Stimulated activated CD8-positive, alpha-beta memory T cell treated with anti-CD3 and anti-CD28 coated beads, Interleukin-12 subunit alpha, Interleukin-12 subunit beta, amount 100 ng/mL, for 4 hours (primary cell): ENCODE results near the gene GRWD1.
"Not testable (repeated sequence)": the region's sequence is repeated elsewhere in the genome, so short reads cannot be mapped to it uniquely, and the experiment has no call there.

ENCODE experiments used
- DNase-seq: peaks from one replicate; pipeline ENCODE4 v3.0.0-alpha.2; 2020; ENCODE audit warnings: low read depth

GRWD1 gene

DNA sequence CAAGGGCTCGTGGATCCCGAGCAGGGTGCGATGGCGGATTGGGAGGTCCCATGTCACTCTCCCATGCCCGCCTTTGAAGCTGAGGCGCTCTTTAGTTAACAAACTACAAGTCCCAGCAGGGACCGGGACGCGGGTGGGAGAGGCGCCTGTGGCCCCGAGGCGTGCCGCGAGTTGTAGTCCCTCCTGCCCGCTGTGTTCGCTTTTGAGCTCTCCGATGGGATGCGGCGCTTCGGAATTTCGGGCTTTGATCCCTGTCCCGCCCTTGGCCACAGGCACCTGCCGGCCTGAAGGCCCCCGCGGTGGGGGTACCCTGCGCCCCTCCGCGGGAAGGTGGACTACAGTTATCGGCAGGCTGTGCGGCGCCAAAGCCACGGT is 34.4 kb downstream of the GRWD1 start:
- no peak for DNase-seq

- no peak for DNase-seq
These were observed 35.0 kb downstream of the GRWD1 start for GRCh38 chr19:48480558-48481500.

- DNase-seq: no peak
These were observed 36.3 kb downstream of the GRWD1 start for GRCh38 chr19:48481846-48482639.

DNA sequence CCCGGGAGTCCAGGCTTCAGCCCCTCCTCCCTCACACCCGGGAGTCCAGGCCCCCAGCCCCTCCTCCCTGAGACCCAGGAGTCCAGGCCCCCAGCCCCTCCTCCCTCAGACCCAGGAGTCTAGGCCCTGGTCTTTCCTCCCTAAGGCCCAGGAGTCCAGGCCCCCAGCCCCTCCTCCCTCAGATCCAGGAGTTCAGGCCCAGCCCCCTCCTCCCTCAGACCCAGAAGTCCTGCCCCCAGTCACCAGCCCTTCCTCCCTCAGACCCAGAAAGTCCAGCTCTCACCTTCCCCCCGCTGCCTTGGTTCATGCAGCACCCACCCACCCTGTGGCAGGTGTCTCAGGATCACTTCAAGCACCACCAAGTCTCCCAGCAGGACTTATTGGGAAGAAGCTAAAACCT is 37.5 kb downstream of the GRWD1 start:
- DNase-seq: no peak

GRCh38 chr19:48484247-48484893 is 38.6 kb downstream of the GRWD1 start:
- no peak for DNase-seq

GRCh38 chr19:48484931-48485612 is 39.3 kb downstream of the GRWD1 start:
- no peak for DNase-seq

DNA sequence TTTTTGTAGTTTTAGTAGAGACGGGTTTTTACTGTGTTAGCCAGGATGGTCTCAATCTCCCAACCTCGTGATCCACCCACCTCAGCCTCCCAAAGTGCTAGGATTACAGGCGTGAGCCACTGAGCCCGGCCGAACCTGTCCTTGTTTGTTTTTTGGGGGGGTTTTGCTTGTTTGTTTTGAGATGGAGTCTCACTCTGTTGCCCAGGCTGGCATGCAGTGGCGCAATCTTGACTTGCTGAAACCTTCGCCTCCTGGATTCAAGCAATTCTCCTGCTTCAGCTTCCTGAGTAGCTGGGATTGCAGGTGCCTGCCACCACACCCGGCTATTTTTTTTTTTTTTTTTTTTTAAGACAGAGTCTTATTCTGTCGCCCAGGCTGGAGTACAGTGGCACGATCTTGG is 40.9 kb downstream of the GRWD1 start:
- DNase-seq: not testable (repeated sequence)

DNA sequence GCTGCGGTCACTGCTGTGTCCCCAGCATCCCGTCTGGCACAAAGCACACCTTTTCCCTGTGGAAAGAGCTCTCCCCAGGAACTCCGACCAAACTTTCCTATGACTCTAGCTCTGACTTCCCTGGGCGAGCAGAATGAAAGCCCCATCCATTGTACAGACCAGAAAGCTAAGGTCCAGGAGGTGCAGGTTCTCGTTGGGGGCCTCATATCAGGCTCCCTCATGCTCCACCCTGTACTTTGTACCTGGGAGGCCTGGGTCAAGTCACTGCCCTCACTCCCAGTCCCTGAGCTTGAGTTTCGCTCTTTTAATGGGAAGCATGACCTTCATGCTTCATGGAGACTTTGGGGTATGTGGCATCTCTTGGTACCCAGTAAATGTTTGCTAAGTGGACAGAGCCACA is 41.8 kb downstream of the GRWD1 start:
- DNase-seq: no peak

- DNase-seq: no peak
These were observed 42.2 kb downstream of the GRWD1 start for GRCh38 chr19:48487948-48488347.

DNA sequence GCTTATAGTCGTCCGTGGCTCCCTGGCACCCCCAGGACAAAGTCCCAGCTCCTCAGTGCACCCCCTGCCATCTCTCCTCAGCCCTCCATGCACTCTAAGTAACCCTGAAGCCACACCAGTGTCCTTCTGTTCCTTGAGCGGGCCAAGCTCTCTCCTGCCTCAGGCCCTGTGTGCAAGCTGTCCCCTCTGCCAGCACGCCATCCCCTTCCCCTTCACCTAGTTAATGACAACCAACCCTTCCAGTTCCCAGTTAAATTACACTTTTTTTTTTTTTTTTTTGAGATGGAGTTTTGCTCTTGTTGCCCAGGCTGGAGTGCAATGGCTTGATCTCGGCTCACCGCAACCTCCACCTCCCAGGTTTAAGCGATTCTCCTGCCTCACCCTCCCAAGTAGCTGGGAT is 42.7 kb downstream of the GRWD1 start:
- not testable (repeated sequence) for DNase-seq

DNA sequence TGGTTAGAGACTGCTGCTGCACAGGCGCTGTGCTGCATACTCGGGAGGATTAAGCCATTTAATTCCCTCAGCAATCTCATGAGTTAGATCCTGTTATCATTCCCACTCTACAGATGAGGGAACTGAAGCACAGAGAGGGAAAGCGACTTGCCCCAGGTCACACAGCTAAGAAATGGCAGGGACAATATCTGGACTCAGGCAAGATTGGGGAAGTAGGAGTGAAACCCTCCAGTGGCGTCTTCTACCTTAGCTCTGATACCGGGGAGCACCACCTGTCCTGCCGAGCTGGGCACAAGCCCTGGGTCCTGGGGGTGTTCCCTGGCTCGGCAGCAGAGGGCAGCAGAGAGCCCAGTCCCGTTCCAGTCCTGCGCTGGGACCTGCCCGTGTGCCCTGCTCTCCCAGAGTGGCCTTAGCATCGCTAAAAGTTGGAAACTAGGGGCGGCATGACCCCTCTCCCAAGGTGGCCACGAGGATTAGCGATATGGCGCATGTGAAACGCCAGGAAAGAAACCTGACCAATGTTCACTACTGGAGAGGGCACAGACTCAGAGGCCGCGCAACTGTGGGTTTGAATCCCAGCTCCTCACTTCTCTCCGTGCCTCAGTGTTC is 43.9 kb downstream of the GRWD1 start:
- peak; percentile 59 for DNase-seq

DNA sequence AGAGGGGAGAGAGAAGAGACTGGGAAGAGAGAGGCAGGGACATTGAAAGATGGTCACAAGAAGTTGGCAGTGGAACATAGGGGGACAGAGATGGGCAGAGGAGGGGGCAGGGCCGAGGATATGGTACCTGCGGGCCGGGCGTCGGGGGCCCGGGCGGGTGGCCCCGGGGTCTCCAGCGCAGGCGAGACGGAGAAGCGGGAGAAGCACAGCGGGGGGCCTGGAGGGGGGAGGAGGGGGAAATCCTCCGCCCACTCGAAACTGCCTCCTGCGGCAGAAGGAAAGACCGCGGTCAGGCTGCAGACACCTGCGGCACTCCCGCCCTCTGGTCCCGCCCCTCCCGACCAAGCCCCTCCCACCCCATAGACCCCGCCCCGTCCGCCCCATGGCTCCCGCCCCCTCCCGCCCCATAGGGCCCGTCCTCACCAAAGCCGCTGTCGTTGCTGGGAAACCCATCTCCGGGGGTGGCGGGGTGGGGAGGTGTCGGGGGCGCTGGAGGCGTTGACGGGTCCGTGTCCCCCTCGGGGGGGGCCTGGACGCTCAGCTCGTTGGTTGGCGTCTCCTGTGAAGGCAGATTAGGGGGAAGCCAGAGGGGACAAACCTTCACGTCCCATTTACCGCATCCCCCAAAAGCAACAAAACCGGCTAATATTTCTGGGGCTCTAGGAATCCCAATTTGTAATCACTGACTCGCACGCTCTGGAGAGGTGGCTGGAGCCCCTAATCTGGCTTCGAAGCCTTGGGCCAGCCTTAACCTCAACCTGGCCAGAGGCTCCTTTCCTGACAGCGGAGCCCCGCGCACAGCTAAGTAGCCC is 45.4 kb downstream of the GRWD1 start:
- peak; percentile 53 for DNase-seq

DNA sequence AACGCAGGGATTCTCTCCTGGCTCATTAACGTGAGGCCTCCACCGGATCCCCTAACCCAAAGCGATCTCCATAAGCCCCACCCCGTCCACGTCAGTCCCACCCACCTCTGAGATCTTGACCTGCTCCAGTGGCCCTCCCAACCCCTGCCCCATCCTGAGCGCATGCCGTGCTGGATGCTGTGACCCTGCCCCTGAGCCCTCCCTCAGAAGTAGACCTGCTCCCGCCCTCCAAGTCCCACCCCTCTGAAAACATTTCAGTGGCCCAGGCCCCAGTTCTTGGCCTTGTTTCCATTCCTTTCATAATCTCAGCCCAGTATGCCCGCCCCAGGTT is 46.0 kb downstream of the GRWD1 start:
- no peak for DNase-seq

- DNase-seq: peak; percentile 53
These were observed 47.3 kb downstream of the GRWD1 start for GRCh38 chr19:48492925-48493717.

GRCh38 chr19:48493718-48494401 is 48.1 kb downstream of the GRWD1 start:
- DNase-seq: no peak

- no peak for DNase-seq
These were observed 49.6 kb downstream of the GRWD1 start for GRCh38 chr19:48495396-48495795.

DNA sequence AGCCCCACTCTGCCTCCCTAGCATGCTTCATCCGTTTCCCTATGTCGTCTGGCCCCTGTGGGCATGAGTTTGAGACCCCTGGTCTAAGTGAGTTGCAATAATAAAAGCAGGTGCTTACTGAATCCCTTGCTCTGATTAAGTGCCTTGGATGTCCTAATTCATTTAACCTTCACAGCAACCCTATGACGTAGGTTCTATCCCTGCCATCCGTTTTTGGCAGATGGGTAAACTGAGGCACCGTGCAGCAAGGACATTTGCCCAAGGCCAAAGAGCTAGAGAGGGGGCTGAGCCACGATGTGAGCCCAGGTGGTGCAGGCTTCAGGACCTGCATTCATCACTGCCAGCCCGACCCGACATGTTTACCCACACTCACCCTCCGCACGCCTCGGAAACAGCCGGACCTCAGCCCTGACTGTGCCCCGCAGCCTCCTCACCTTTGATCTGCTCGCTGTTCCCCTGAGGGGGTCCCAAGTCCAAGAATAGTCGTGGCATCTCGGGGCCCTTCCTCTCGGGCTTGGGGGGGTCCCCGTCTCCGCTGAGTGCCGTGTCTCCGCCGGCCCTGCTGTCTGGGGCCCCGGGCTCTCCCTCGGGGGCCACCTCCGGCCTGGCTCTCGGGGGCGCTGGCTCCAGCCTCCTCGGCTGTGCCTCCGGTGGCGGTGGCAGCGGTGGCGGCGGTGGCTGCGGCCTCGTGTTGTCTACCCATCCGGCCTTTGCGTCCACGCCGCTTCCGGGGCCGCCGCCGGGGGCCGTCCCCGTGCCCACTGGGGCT is 51.4 kb downstream of the GRWD1 start:
- DNase-seq: no peak

- DNase-seq: no peak
These were observed 52.2 kb downstream of the GRWD1 start for GRCh38 chr19:48497728-48498594.
